Memory B cell (primary cell): ENCODE data around the gene ADIPOR1.

Experiments
- ATAC-seq: fragments of 150-1000 bp; cut with Tn5 transposase; 2 replicates; pipeline ENCODE4 v1.10.0; 2021; ENCODE audit warnings: low read depth, mild to moderate bottlenecking, moderate library complexity
- DNase-seq, 2 donors: peaks; one replicate each; pipeline ENCODE4 v3.0.0; 2022; ENCODE audit warnings: low spot score in 2 of 2
- H3K27ac Mint-ChIP-seq: one replicate; pipeline ENCODE4 v1.8.0; 2022; ENCODE audit warnings: mild to moderate bottlenecking, moderate library complexity, mixed read lengths
- H3K27me3 Mint-ChIP-seq: one replicate; pipeline ENCODE4 v1.8.0; 2022; ENCODE audit warnings: mixed read lengths
- H3K36me3 Mint-ChIP-seq: one replicate; pipeline ENCODE4 v1.8.0; 2022; ENCODE audit warnings: mild to moderate bottlenecking, mixed read lengths
- H3K4me1 Mint-ChIP-seq: one replicate; pipeline ENCODE4 v1.8.0; 2022; ENCODE audit warnings: mixed read lengths
- H3K4me3 Mint-ChIP-seq: one replicate; pipeline ENCODE4 v1.8.0; 2022; ENCODE audit warnings: mild to moderate bottlenecking, moderate library complexity, mixed read lengths
- H3K9me3 Mint-ChIP-seq: one replicate; pipeline ENCODE4 v1.8.0; 2022; ENCODE audit warnings: mixed read lengths

ADIPOR1 gene

GRCh38 chr1:202901555-202901954, 56.6 kb downstream of the ADIPOR1 start:
- ATAC-seq, result no peak
- no peak overlapping the region for H3K4me3 Mint-ChIP-seq
- no peak overlapping the region for H3K27ac Mint-ChIP-seq
- no peak for DNase-seq
- peaks cover 15% of the 10 kb centered on the region for H3K36me3 Mint-ChIP-seq
- H3K4me1 Mint-ChIP-seq, result peaks cover 3% of the 10 kb centered on the region
- H3K9me3 Mint-ChIP-seq, result no peaks in the 10 kb centered on the region
- no peaks in the 10 kb centered on the region for H3K27me3 Mint-ChIP-seq

DNA sequence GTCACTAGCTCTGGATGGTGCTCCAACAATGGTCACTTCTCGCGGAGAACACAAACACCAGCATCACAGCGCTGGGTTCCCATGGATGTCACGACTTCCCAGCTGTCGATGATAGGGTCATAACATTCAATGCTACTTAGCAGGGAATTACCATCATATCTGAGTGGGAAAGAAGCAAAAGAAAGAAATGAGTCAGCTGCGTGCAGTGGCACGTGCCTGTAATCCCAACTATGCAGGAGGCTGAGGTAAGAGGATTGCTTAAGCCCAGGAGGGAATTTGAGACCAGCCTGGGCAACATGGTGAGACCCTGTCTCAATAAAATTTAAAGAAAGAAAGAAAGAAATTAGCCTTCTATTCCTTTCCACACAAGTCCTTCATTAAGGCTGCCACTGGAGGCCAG, 65.6 kb downstream of the ADIPOR1 start:
- no peaks in the 10 kb centered on the region for H3K9me3 Mint-ChIP-seq

More for the DNA sequence above, 65.6 kb downstream of the ADIPOR1 start:
- H3K36me3 Mint-ChIP-seq, result peaks cover 27% of the 10 kb centered on the region
- H3K4me3 Mint-ChIP-seq, result no peak overlapping the region
- ATAC-seq, result no peak
- DNase-seq, result no peak
- peaks cover 6% of the 10 kb centered on the region for H3K4me1 Mint-ChIP-seq
- H3K27me3 Mint-ChIP-seq, result no peaks in the 10 kb centered on the region
- H3K27ac Mint-ChIP-seq, result no peak overlapping the region
